HPDE6-E6E7 (cell line): Measurements from ENCODE around the gene GJA1.

Source experiments
- DNase-seq: peaks from one replicate; pipeline ENCODE4 v3.0.0; 2011; ENCODE audit warnings: missing footprints; ENCODE audit errors: extremely low spot score

GJA1 gene

DNA sequence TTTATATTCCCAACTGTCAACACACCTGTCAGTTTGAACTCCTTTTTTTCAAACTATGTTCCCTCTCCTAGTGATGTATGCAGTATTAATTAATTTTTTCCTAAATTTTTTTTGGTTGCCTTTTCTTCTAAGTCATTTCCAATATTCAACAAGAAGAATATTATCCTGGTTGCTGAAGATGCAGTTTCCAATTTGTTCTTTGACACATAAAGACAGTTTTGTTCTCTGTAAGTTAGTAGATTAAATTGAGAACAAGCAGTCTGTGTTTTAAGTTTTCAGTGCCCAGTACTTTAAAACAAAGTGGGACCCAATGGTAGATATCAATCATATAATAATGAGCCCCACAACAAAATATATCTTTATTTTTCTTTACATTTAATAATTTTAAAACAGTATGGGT, 47.3 kb downstream of the GJA1 start:
- no peak for DNase-seq

DNA sequence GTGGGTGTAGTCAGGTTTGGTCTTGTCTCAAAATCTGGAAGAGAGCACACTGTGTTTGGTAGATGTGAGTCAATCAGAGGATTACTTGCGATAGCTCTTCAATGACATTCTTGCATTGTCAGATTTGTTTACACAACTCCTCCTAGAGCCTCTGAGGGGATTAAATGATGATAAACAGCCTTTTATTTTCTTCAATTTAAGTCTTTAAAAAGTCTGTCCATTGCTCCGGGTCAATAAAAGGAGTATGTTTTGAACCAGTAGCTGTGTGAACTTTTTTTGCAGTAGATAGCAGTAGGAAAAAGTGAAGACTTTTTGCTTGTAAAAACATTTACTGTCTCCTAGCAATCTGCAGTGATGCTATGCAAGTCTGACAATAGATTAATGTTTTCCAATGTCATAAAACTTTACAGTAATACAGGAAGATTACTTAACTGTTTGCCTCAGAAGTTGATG, 49.9 kb downstream of the GJA1 start:
- peak; percentile 15 for DNase-seq

DNA sequence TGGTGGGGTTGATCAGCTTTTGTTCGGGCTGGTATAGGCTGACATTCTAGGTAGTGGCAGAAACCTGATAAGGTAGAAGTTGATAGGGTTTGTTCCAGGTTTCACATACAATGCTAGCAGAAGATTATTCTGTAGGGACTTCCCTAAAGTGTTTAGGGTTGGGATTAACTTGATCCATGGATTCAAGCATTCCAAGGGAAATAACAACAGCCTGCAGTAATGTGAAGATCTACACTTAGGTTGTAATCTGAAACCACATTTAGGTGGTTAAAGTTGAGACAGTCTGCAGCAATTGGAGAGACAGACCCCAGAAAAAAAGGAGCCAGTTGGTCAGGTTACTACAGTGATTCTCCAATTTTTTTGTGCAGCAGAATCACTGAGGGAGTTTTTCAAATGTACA, 56.1 kb downstream of the GJA1 start:
- DNase-seq: no peak

DNA sequence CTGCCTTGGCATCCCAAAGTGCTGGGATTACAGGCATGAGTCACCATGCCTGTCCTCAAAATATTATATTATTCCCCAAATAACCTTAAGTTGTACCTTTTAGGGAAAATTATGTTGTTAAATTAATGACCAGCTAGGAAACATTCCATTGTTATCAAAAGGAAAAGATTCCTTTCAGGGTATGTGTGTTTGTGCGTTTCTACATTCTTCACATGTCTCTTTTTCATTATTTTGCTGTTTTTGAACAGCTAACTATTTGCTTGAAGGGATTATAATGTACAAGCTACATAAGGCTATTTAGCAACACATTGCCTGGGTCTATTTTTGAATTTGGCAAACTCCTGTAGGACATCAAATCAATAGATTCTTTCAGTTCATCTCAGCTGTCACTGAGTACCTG, 57.1 kb downstream of the GJA1 start:
- DNase-seq: no peak

DNA sequence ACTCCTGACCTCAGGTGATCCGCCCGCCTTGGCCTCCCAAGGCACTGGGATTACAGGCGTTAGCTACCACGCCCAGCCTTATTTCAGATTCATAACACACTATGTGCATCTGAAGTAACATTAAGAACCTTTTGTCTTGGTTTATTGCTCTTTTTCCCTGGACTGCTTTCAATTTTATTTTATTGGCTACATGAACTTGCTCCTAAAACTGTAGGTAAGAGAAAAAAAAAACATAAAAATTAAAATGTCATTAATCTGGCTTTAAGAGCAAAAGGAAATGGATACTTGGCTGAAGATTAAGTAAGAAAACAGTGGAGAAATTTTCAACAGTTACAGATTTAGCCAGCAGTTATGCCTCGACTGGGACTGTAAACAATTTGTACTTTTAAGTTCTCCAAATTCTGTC, 62.5 kb downstream of the GJA1 start:
- DNase-seq: no peak

DNA sequence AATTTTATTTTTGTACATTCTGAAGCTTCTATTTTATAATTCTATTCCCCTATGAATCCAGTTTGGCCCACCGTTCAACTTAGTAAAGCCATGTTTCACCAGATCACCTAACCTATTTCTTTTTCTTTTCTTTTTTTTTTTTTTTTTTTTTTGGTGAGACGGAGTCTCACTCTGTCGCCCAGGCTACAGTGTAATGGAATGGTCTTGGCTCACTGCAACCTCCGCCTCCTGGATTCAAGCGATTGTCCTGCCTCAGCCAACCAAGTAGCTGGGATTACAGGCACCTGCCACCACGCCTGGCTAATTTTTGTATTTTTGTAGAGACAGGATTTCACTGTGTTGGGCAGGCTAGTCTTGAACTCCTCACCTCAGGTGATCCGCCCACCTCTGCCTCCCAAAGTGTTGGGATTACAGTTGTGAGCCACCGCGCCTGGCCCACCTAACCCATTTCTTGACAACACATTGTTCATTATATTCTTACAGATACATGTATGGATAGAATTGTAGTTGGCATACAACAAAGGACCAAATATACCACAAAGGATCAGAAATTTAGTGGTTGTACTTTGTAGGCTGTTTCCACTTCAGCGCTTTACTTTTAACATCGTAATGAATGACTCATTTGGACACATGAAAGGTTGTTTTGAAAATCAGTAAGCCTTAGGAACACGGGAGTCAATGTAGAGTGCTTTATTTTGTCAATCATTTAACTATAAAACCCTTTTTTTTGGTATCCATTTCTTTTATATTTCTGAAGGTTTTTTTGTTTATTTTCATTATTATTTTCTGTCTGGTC, 63.2 kb downstream of the GJA1 start:
- DNase-seq: no peak
